Endothelial cell of umbilical vein (primary cell): Measurements from ENCODE around the gene MACROD2. TPM values are rescaled to one million over a fixed set of nuclear protein-coding genes. Genes with fewer than 3 reads are reported as not detected.

Source experiments
- BruUV-seq: library from RNA; stranded (reverse); fragments of 400-500 nt; replicated peaks from 2 replicates; lab custom pipeline; 2021; lab: Mats Ljungman, UMichigan
- CTCF ChIA-PET: fragments of 300-600, 350-600 bp; sonication (Branson Sonifier 250); formaldehyde crosslinking; loops from one replicate; lab custom pipeline; 2021; ENCODE audit warnings: antibody characterized with exemption, inconsistent platforms; lab: Charles Lee
- POLR2A ChIA-PET: fragments of 300-600, 350-600 bp; sonication (Branson Sonifier 250); formaldehyde crosslinking; loops from one replicate; lab custom pipeline; 2021; ENCODE audit warnings: antibody characterized with exemption, inconsistent platforms; lab: Charles Lee
- DNase-seq: peaks from one replicate; pipeline ENCODE4 v3.0.0-alpha.2; 2011; ENCODE audit warnings: low read depth, low spot score
- FAIRE-seq: peaks from 2 replicates; lab custom pipeline; 2011; peaks lifted over from hg19 to GRCh38; lab: Jason Lieb, UNC
- H2AFZ ChIP-seq: 2 replicates; pipeline ENCODE4 v1.6.0; 2012; ENCODE audit warnings: low read depth, low read length, control low read depth, inconsistent platforms
- H3K27ac ChIP-seq: 2 replicates; pipeline ENCODE4 v1.5.1; 2011; ENCODE audit warnings: low read depth, mild to moderate bottlenecking, control low read depth, low read length, moderate library complexity; ENCODE audit not compliant: insufficient read depth
- H3K27me3 ChIP-seq, 2 experiments: 2 replicates each; pipeline versions ENCODE4 v1.6.0 to v1.6.1; 2011; ENCODE audit warnings: low read length in 2 of 2, mixed read lengths in 1 of 2; ENCODE audit not compliant: control insufficient read depth in 2 of 2, insufficient read depth in 2 of 2
- H3K36me3 ChIP-seq, 2 experiments: 2 replicates in 1 of 2; 3 replicates in 1 of 2; pipeline ENCODE4 v1.5.1; 2011; ENCODE audit warnings: low read length in 2 of 2, mild to moderate bottlenecking in 1 of 2, moderate library complexity in 1 of 2; ENCODE audit not compliant: control insufficient read depth in 2 of 2, insufficient read depth in 2 of 2; ENCODE audit errors: extremely low read depth in 1 of 2
- H3K4me1 ChIP-seq: 3 replicates; pipeline ENCODE4 v1.5.1; 2011; ENCODE audit warnings: mild to moderate bottlenecking, low read length; ENCODE audit not compliant: control insufficient read depth, insufficient read depth; ENCODE audit errors: extremely low read depth
- H3K4me2 ChIP-seq: 2 replicates; pipeline ENCODE4 v1.6.1; 2011; ENCODE audit warnings: low read length, control low read depth, mixed read lengths; ENCODE audit not compliant: insufficient read depth
- H3K4me3 ChIP-seq, 3 experiments: fragments of 200-600 bp in 1 of 3; sonication (generic), shearing (Covaris generic) in 1 of 3; replicated peaks in 1 of 3; 2 replicates each; pipeline ENCODE4 v1.5.1; 2011 to 2016; ENCODE audit warnings: control low read depth in 3 of 3, low read length in 3 of 3, mild to moderate bottlenecking in 2 of 3, inconsistent platforms in 1 of 3, low read depth in 1 of 3, moderate library complexity in 1 of 3; ENCODE audit not compliant: insufficient read depth in 1 of 3
- H3K79me2 ChIP-seq: 2 replicates; pipeline ENCODE4 v1.6.0; 2012; ENCODE audit warnings: low read length, inconsistent platforms; ENCODE audit not compliant: control insufficient read depth, insufficient read depth
- H3K9ac ChIP-seq: replicated peaks from 2 replicates; pipeline ENCODE3; 2011; ENCODE audit warnings: low read length, control low read depth; ENCODE audit not compliant: insufficient read depth; ENCODE audit errors: extremely low read depth
- H3K9me1 ChIP-seq: replicated peaks from 3 replicates; pipeline ENCODE4 v1.6.0; 2011; ENCODE audit warnings: mild to moderate bottlenecking, low read length; ENCODE audit not compliant: control insufficient read depth, insufficient read depth; ENCODE audit errors: extremely low read depth
- H3K9me3 ChIP-seq: replicated peaks from 2 replicates; pipeline ENCODE4 v1.5.1; 2012; ENCODE audit warnings: low read length, inconsistent platforms; ENCODE audit not compliant: control insufficient read depth, insufficient read depth
- H4K20me1 ChIP-seq: replicated peaks from 2 replicates; pipeline ENCODE3; 2011; ENCODE audit warnings: mild to moderate bottlenecking, low read length; ENCODE audit not compliant: control insufficient read depth, insufficient read depth; ENCODE audit errors: extremely low read depth
- CTCF ChIP-seq, 2 donors: IDR thresholded peaks; 1 replicate in 1 of 2; 2 replicates in 1 of 2; pipeline ENCODE4 v1.5.1; 2011; ENCODE audit warnings: low read length in 2 of 2, mild to moderate bottlenecking in 2 of 2, moderate library complexity in 2 of 2, control low read depth in 1 of 2, inconsistent platforms in 1 of 2, low read depth in 1 of 2; ENCODE audit not compliant: insufficient read depth in 1 of 2; ENCODE audit errors: extremely low read depth in 1 of 2
- EZH2 ChIP-seq: IDR thresholded peaks from 2 replicates; pipeline ENCODE4 v1.6.1; 2012; ENCODE audit warnings: borderline replicate concordance, low read depth, mild to moderate bottlenecking, moderate library complexity, low read length, inconsistent platforms; ENCODE audit not compliant: severe bottlenecking
- FOS ChIP-seq: IDR thresholded peaks from 2 replicates; pipeline ENCODE4 v1.6.1; 2011; ENCODE audit warnings: mild to moderate bottlenecking, low read length, moderate library complexity, borderline replicate concordance; ENCODE audit not compliant: insufficient read depth
- GATA2 ChIP-seq: IDR thresholded peaks from 2 replicates; pipeline ENCODE4 v1.7.0; 2011; ENCODE audit warnings: low read depth, mild to moderate bottlenecking, moderate library complexity, mixed read lengths, low read length; ENCODE audit not compliant: insufficient read length, insufficient read depth
- JUN ChIP-seq: IDR thresholded peaks from 2 replicates; pipeline ENCODE4 v1.6.1; 2011; ENCODE audit warnings: borderline replicate concordance, low read depth; ENCODE audit not compliant: insufficient read length, insufficient read depth
- MAX ChIP-seq: IDR thresholded peaks from 2 replicates; pipeline ENCODE4 v1.6.1; 2011; ENCODE audit not compliant: insufficient read depth, insufficient read length
- MYC ChIP-seq: IDR thresholded peaks from one replicate; pipeline ENCODE4 v1.6.1; 2011; ENCODE audit warnings: mild to moderate bottlenecking, low read depth, low read length
- POLR2A ChIP-seq: IDR thresholded peaks from 2 replicates; pipeline ENCODE4 v1.6.1; 2012; ENCODE audit warnings: low read depth, mild to moderate bottlenecking, control low read depth, low read length
- POLR2AphosphoS5 ChIP-seq: IDR thresholded peaks from 2 replicates; pipeline ENCODE4 v1.6.1; 2012; ENCODE audit warnings: low read depth, mild to moderate bottlenecking, control low read depth, low read length, moderate library complexity; ENCODE audit not compliant: insufficient read depth
- dilution Hi-C: fragments of 300-500 bp; cut with MboI; formaldehyde crosslinking; loops from one replicate; pipeline ENCODE4 v1.15.0; 2019; ENCODE audit warnings: low sequenced_read_pairs; ENCODE audit not compliant: extremely low pct_ligation_motif_present
- intact Hi-C: fragments of 100-400 bp; cut with micrococcal nuclease; formaldehyde crosslinking; loops from one replicate; pipeline ENCODE4 v1.10.0; 2022
- polyA plus RNA-seq, 4 experiments: library from polyadenylated mRNA; depleted of rRNA in 3 of 4; stranded (reverse) in 3 of 4; unstranded in 1 of 4; fragments of >200 nt; gene quantifications; 2 replicates each; pipeline versions ENCODE4 v1.2.1 to v1.2.3, GENCODE V29; 2011 to 2012; ENCODE audit warnings: missing spikeins in 1 of 4
- total RNA-seq: library from RNA; stranded (reverse); gene quantifications from 2 replicates; pipeline ENCODE4 v1.2.3, GENCODE V29; 2021

MACROD2 gene
- total and polyA plus RNA-seq, 2 donors (not counting 3 experiments of a cell fraction or from before 2014, with no cell fraction given) = 0.11 to 0.73 TPM

GRCh38 chr20:14512839-14513238, 517.5 kb downstream of the MACROD2 start:
- Histone ChIP-seq H3K9me1 (no peaks in the 10 kb centered on the region), H3K4me3 (no peak overlapping the region), H3K4me1 (peaks cover 5% of the 10 kb centered on the region), H2AFZ (peak overlapping the region; percentile 48), H3K4me2 (no peak overlapping the region), H4K20me1 (no peaks in the 10 kb centered on the region), H3K36me3 (no peaks in the 10 kb centered on the region), H3K9ac (no peak overlapping the region), H3K79me2 (no peaks in the 10 kb centered on the region), H3K27ac (no peak overlapping the region), H3K27me3 (peaks cover 0 to 4% of the 10 kb centered on the region in 2 experiments), H3K9me3 (no peaks in the 10 kb centered on the region)
- TF ChIP-seq GATA2 (no peak), POLR2A (no peak), EZH2 (no peak), CTCF (IDR thresholded peaks at IDR 0.05; ENCODE audit: extremely low read depth in 1 of 2, insufficient read depth in 1 of 2, low read depth in 1 of 2, low read length in 2 of 2) (no peak), MAX (no peak), POLR2AphosphoS5 (no peak), FOS (no peak), MYC (no peak), JUN (no peak)
- CTCF ChIA-PET = interaction anchor here (1.3 to 1.7 kb wide), 3 partner anchors 9 to 16 kb away, joined by 5 to 7 read pairs (median 6); no protein-coding TSS in a partner anchor
- POLR2A ChIA-PET = no interaction called here
- no TSS peak for BruUV-seq
- dilution Hi-C loops (no loop called here), intact Hi-C loops (no loop called here)
- FAIRE-seq (no peak), DNase-seq (peak; percentile 39)
